NB4 (cell line): ENCODE results near the gene IL18RAP.

Experiments used
- DNase-seq: peaks from one replicate; pipeline ENCODE4 v3.0.0; 2010; ENCODE audit warnings: low read depth
- H3K4me3 ChIP-seq: one replicate; pipeline ENCODE4 v1.5.1; 2011; ENCODE audit warnings: mild to moderate bottlenecking, low read depth, low read length, moderate library complexity
- CTCF ChIP-seq: IDR thresholded peaks from one replicate; pipeline ENCODE4 v1.5.1; 2012; ENCODE audit warnings: low read depth, low read length
- MYC ChIP-seq: IDR thresholded peaks from 2 replicates; pipeline ENCODE4 v1.6.1; 2011; ENCODE audit warnings: low read depth, low read length
- POLR2A ChIP-seq: IDR thresholded peaks from 2 replicates; pipeline ENCODE4 v1.6.1; 2011; ENCODE audit warnings: mild to moderate bottlenecking; ENCODE audit not compliant: insufficient read length; ENCODE audit errors: extremely low read depth
- TF ChIP-seq, protein P1 (sequence below): IDR thresholded peaks from 2 replicates; pipeline ENCODE4 v1.6.1; 2011; ENCODE audit warnings: low read depth, low read length

IL18RAP gene

GRCh38 chr2:102446936-102447335 is 24.0 kb downstream of the IL18RAP start:
- no peak for DNase-seq
- H3K4me3 ChIP-seq = no peak overlapping the region
- TF ChIP-seq CTCF (no peak), MYC (no peak), POLR2A (no peak)
- TF ChIP-seq, protein P1, sequence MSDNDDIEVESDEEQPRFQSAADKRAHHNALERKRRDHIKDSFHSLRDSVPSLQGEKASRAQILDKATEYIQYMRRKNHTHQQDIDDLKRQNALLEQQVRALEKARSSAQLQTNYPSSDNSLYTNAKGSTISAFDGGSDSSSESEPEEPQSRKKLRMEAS = no peak

GRCh38 chr2:102449370-102449974 is 26.5 kb downstream of the IL18RAP start:
- TF ChIP-seq, protein P1 = no peak
- TF ChIP-seq CTCF = peak; percentile 69
- H3K4me3 ChIP-seq = no peak overlapping the region
- peak; percentile 71 for DNase-seq

DNA sequence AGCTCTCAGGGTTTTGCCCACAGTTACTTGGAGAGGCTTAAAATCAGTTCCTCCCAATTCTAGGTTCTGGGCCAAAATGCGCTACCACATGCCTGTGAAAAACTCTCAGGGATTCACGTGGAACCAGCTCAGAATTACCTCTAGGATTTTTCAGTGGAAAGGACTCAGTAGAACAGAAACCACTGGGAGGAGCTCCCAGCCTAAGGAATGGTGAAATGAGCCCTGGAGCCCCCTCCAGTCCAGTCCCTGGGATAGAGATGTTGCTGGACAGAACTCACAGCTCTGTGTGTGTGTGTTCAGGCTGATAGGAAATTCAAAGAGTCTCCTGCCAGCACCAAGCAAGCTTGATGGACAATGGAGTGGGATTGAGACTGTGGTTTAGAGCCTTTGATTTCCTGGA is 29.0 kb downstream of the IL18RAP start:
- TF ChIP-seq POLR2A (no peak), MYC (no peak), CTCF (no peak)
- TF ChIP-seq, protein P1 = no peak
- no peak overlapping the region for H3K4me3 ChIP-seq
- no peak for DNase-seq

DNA sequence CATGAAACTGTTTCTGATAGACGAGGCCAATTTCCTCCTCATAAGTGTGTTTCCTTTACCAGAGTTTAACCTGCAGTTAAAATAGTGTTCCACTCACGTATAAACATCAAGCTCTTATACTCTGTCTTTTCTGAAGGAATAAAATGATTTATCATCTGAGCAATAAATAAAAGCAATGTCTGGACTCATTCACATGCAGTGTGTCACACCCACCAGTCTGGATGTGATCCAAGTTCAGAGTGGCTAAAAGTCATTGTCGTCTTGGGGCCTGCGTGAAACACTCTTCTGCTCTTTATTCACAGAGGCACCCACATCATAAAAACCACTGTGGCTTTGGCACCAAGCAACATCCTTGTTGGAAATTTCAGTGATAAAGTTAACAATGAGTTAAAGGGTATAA is 30.5 kb downstream of the IL18RAP start:
- DNase-seq = no peak
- H3K4me3 ChIP-seq = no peak overlapping the region
- TF ChIP-seq CTCF (no peak), MYC (no peak), POLR2A (no peak)
- TF ChIP-seq, protein P1 = no peak

DNA sequence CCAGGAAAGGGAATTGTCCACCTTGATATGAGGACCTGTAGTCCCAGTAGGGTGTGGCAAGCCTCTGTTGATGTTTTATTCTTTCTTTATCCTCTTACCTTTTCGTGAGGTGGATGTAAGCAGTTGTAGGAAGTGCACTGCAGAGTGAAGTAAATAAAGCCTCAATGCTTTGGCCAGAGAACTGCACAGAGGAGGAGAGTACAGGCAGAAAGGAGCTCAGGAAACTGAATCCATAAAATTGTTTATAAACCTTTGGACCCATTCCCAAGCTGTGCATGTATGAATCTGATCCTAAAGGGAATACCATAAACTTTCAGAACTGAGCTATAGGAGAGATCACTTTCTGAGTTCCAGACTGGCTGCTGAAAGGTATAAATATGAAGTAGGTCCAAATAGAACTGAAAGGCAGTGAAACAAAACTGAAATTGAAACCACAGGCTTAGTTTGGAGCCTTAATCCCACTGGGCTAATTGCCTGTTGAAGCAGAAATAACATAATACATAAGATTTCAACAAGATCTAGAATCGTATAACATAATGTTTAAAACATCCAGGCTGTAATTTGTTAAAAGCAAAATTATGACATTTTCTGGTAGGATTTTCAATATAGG is 32.2 kb downstream of the IL18RAP start:
- no peak for DNase-seq
- no peak overlapping the region for H3K4me3 ChIP-seq
- TF ChIP-seq, protein P1 = no peak
- TF ChIP-seq CTCF = no peak
- TF ChIP-seq MYC = no peak
- no peak for TF ChIP-seq POLR2A
